ENCODE measurements around the gene TMEM150A.

DNA sequence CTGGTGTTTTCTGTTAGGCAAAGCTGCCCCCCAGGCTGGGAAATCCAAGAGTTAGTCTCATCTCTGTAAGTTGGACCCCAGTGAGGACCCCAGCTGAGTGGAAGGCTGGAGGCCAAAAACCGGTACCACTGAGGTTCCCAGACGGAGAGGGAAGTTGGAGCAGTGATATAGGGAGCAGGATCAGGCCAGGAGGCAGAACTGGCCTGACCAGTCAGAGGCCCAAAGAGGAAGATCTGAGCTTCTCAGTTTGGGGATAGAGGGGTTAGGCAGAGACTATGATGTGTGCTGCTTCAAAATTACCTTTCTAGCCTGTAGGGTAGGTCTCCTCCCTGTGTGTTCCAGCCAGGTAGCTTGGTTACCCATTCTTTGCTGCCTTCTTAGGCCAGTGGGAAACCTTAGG lies 11.5 kb downstream of the TMEM150A start:
- TF ChIP-seq POLR2A (IDR thresholded peaks at IDR 0.05): no peak
- TF ChIP-seq, protein P1, sequence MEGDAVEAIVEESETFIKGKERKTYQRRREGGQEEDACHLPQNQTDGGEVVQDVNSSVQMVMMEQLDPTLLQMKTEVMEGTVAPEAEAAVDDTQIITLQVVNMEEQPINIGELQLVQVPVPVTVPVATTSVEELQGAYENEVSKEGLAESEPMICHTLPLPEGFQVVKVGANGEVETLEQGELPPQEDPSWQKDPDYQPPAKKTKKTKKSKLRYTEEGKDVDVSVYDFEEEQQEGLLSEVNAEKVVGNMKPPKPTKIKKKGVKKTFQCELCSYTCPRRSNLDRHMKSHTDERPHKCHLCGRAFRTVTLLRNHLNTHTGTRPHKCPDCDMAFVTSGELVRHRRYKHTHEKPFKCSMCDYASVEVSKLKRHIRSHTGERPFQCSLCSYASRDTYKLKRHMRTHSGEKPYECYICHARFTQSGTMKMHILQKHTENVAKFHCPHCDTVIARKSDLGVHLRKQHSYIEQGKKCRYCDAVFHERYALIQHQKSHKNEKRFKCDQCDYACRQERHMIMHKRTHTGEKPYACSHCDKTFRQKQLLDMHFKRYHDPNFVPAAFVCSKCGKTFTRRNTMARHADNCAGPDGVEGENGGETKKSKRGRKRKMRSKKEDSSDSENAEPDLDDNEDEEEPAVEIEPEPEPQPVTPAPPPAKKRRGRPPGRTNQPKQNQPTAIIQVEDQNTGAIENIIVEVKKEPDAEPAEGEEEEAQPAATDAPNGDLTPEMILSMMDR (IDR thresholded peaks at IDR 0.05): no peak
